Upper lobe of right lung (tissue), 1 donor: ENCODE measurements around the gene CLCN4. TPM values are rescaled to one million over a fixed set of nuclear protein-coding genes. Genes with fewer than 3 reads are reported as not detected.

Experiments
- ATAC-seq: fragments of 200-7000 bp; cut with Tn5 transposase; one replicate; pipeline ENCODE4 v1.9.1; 2020; ENCODE audit warnings: mild to moderate bottlenecking, moderate library complexity
- DNase-seq: peaks from one replicate; pipeline ENCODE4 v3.0.0-alpha.2; 2020
- H3K27ac ChIP-seq: fragments of 200-600 bp; one replicate; pipeline ENCODE4 v1.8.0; 2022
- H3K27me3 ChIP-seq: fragments of 200-600 bp; one replicate; pipeline ENCODE4 v1.8.0; 2022; ENCODE audit warnings: mild to moderate bottlenecking
- H3K36me3 ChIP-seq: fragments of 200-600 bp; one replicate; pipeline ENCODE4 v1.8.0; 2022
- H3K4me1 ChIP-seq: fragments of 200-600 bp; one replicate; pipeline ENCODE4 v1.8.0; 2022
- H3K4me3 ChIP-seq: fragments of 200-600 bp; one replicate; pipeline ENCODE4 v1.8.0; 2022; ENCODE audit warnings: mild to moderate bottlenecking
- H3K9me3 ChIP-seq: fragments of 200-600 bp; one replicate; pipeline ENCODE4 v1.8.0; 2022
- intact Hi-C: fragments of 100-400 bp; cut with DNase I; formaldehyde crosslinking; loops from one replicate; pipeline ENCODE4 v1.11.0; 2022
- total RNA-seq: library from RNA; stranded (reverse); fragmentation: NEBNext Ultra II Directional; extraction: Animal tissue kit (Norgen Biotek cat#: 25700); gene quantifications from one replicate; pipeline ENCODE4 v1.2.1, GENCODE V29; 2021
- TF ChIP-seq, protein P1 (sequence below): fragments of 200-600 bp; IDR thresholded peaks from one replicate; pipeline ENCODE4 v1.8.0; 2022; ENCODE audit warnings: antibody characterized with exemption
- donor health status: DM: no; HTN: yes; CAD: no; lungs with severe emphysema.

CLCN4 gene
- total RNA-seq, 1 donor from 2014 or later, result 9.8 TPM

DNA sequence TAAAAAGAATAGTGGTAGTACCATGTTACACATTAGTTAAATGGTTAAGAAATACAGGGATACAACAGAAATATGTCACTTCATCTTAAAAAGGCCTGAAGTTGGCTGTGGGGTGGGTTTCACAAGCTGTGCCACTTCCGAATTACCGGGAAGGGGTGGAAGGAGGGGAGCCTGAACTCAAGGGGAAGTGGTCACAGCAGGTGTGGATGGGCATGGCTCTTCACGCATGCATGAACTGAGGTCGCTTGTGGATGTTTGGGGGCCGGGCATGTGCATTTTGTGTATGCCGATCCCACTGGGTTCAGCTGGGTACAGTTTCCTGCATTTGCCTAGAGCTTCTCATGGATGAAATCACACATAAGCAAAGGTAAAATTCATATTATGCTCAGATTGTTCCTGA, 64.9 kb downstream of the CLCN4 start:
- Histone ChIP-seq H3K36me3 (no peaks in the 10 kb centered on the region), H3K27ac (no peak overlapping the region), H3K27me3 (no peaks in the 10 kb centered on the region), H3K4me1 (no peaks in the 10 kb centered on the region), H3K9me3 (no peaks in the 10 kb centered on the region), H3K4me3 (no peak overlapping the region)
- intact Hi-C loops, result no loop called here
- no peak for ATAC-seq
- TF ChIP-seq, protein P1, sequence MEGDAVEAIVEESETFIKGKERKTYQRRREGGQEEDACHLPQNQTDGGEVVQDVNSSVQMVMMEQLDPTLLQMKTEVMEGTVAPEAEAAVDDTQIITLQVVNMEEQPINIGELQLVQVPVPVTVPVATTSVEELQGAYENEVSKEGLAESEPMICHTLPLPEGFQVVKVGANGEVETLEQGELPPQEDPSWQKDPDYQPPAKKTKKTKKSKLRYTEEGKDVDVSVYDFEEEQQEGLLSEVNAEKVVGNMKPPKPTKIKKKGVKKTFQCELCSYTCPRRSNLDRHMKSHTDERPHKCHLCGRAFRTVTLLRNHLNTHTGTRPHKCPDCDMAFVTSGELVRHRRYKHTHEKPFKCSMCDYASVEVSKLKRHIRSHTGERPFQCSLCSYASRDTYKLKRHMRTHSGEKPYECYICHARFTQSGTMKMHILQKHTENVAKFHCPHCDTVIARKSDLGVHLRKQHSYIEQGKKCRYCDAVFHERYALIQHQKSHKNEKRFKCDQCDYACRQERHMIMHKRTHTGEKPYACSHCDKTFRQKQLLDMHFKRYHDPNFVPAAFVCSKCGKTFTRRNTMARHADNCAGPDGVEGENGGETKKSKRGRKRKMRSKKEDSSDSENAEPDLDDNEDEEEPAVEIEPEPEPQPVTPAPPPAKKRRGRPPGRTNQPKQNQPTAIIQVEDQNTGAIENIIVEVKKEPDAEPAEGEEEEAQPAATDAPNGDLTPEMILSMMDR, result no peak
- no peak for DNase-seq

DNA sequence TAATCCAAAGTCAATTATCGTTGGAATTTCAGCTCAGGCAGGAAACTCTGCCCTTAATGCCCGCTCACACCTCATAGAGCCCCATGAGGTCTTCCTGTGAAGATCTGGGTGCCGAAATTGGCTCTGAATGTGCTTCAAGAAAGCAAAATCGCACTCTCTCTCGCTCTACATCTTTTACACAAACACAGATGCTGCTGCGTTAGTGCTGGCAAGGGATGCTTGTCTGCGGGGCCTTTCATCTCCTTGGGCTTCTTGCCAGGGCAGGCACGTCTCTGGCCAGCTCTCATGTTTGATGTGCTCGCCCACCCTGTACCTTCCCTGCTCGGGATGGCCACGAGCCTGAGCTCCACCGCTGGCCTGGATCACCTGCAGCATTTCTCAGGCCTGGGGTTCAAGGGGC, 66.5 kb downstream of the CLCN4 start:
- Histone ChIP-seq H3K4me3 (no peak overlapping the region), H3K9me3 (no peaks in the 10 kb centered on the region), H3K27ac (no peak overlapping the region), H3K27me3 (no peaks in the 10 kb centered on the region), H3K36me3 (no peaks in the 10 kb centered on the region), H3K4me1 (no peaks in the 10 kb centered on the region)
- DNase-seq, result no peak
- no peak for ATAC-seq
- intact Hi-C loops, result no loop called here
- TF ChIP-seq, protein P1, result no peak

DNA sequence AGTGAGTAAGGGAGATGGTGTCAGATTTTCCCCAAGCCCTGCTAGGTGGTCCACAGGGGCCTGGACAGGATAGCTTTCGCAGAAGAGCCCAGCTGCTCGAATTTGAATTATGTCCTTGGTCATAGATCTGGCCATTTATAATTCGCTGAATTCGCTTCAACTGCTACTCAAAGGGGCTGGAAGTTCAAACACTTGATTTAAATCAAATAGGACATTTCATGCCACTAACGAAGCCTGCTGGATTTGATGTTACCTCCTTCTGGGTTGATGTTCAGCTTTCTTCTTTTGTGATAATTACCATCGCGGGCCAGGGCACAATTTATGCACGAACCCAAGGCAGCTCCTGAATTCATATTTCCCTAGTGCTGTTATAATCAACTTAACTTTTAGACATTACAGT, 67.0 kb downstream of the CLCN4 start:
- TF ChIP-seq, protein P1, result no peak
- H3K27ac ChIP-seq, result no peak overlapping the region
- no peak for DNase-seq
- no peaks in the 10 kb centered on the region for H3K27me3 ChIP-seq
- intact Hi-C loops, result no loop called here
- no peak overlapping the region for H3K4me3 ChIP-seq
- H3K9me3 ChIP-seq, result no peaks in the 10 kb centered on the region
- no peaks in the 10 kb centered on the region for H3K4me1 ChIP-seq
- no peaks in the 10 kb centered on the region for H3K36me3 ChIP-seq
- ATAC-seq, result no peak

DNA sequence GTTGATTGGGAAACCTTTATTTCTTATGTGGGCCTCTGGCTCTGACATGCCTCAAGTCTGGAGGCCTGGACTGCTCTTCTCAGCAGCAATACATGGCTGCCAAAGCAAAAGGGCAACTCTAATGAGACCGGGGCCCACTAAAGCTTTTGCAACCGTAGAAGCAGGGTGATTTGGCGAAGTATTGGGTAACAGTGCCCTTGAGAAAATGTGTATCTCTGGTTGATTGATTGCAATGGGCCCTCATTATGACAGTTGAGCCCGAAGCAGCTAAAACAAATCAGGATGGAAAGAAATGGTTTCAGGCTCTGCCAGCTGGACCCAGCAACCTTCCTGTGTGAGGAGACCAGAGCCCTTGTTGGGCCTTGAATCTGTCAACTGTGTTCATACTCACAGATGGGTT, 73.4 kb downstream of the CLCN4 start:
- H3K36me3 ChIP-seq, result no peaks in the 10 kb centered on the region
- TF ChIP-seq, protein P1, result no peak
- H3K4me1 ChIP-seq, result no peaks in the 10 kb centered on the region
- intact Hi-C loops, result no loop called here
- H3K27ac ChIP-seq, result no peak overlapping the region
- no peaks in the 10 kb centered on the region for H3K27me3 ChIP-seq
- H3K9me3 ChIP-seq, result no peaks in the 10 kb centered on the region
- DNase-seq (no peak), ATAC-seq (no peak)
- no peak overlapping the region for H3K4me3 ChIP-seq

DNA sequence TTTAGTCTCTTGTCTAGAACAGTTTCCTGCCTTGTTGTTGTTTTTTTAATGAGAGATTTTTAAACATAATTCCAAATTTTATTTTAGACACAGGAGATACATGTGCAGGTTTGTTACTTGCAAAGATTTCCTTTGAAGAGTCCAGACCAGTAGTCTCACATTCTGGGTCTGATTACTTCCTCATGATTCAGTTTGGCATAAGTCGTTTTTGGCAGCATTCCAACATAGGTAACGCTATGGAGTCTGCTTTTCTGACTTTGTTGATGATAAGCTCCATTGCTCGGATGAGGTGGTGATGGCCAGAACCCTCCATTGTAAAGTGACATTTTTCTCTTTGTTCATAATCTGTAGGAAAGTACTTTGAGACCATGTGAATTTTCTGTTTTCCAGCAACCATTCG, 74.7 kb downstream of the CLCN4 start:
- Histone ChIP-seq H3K4me1 (no peaks in the 10 kb centered on the region), H3K27me3 (no peaks in the 10 kb centered on the region), H3K27ac (no peak overlapping the region), H3K4me3 (no peak overlapping the region), H3K9me3 (no peaks in the 10 kb centered on the region), H3K36me3 (no peaks in the 10 kb centered on the region)
- intact Hi-C loops, result no loop called here
- DNase-seq (no peak), ATAC-seq (no peak)
- TF ChIP-seq, protein P1, result no peak

DNA sequence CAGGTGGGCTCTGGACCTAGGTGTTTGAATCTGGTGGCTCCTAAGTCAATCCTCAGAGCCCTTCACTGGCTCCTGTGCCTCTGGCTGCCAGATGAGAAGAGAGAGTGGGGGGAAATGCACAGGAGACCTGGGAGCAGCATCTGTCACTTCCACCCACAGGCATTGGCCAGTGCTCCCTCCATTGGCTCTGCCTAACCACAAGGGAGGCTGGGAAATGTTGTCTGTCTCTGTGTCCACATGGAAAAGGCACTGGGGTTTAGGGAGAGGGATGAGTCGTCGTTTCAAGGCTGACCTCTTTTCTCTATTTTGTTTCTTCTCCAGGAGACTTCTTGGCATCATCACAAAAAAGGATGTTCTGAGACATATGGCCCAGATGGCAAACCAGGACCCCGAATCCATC, 76.4 kb downstream of the CLCN4 start:
- intact Hi-C loops, result no loop called here
- H3K27ac ChIP-seq, result no peak overlapping the region
- H3K9me3 ChIP-seq, result no peaks in the 10 kb centered on the region
- H3K4me3 ChIP-seq, result no peak overlapping the region
- ATAC-seq (no peak), DNase-seq (no peak)
- no peaks in the 10 kb centered on the region for H3K27me3 ChIP-seq
- H3K4me1 ChIP-seq, result no peaks in the 10 kb centered on the region
- no peaks in the 10 kb centered on the region for H3K36me3 ChIP-seq
- TF ChIP-seq, protein P1, result no peak
